SIG-M5 treated with dmso at 0.1 percent for 504 hours (cell line): ENCODE data around the gene BBLN.

Source experiments
- DNase-seq: peaks from one replicate; lab custom pipeline; 2025; ENCODE audit not compliant: unreplicated experiment; lab: John Stamatoyannopoulos, UW

BBLN gene

GRCh38 chr9:128188209-128188608 is 28.1 kb downstream of the BBLN start:
- DNase-seq: no peak

GRCh38 chr9:128190013-128190412 is 29.9 kb downstream of the BBLN start:
- no peak for DNase-seq

- no peak for DNase-seq
Observed at GRCh38 chr9:128190516-128191405, 30.7 kb downstream of the BBLN start.

GRCh38 chr9:128191406-128192046 is 31.5 kb downstream of the BBLN start, which contains the start of gene CIZ1:
CIZ1 (minus strand) TSS chr9:128191572; CDS start chr9:128190857, 715 bp downstream.
- DNase-seq: peak; percentile 46

- peak; percentile 61 for DNase-seq
Observed at GRCh38 chr9:128192601-128193371, 32.7 kb downstream of the BBLN start.

- no peak for DNase-seq
Observed at GRCh38 chr9:128193469-128194096, 33.5 kb downstream of the BBLN start.

- no peak for DNase-seq
Observed at GRCh38 chr9:128201441-128202369, 41.6 kb downstream of the BBLN start.

- no peak for DNase-seq
Observed at GRCh38 chr9:128202648-128203023, 42.6 kb downstream of the BBLN start.

GRCh38 chr9:128203024-128203706 is 43.1 kb downstream of the BBLN start, which contains the start of gene DNM1:
DNM1 (plus strand) TSS chr9:128203379; CDS start chr9:128203471, 92 bp downstream.
- peak; percentile 52 for DNase-seq

- DNase-seq: peak; percentile 49
Observed at GRCh38 chr9:128203707-128204551, 43.9 kb downstream of the BBLN start.

- no peak for DNase-seq
Observed at GRCh38 chr9:128204858-128205257, 44.8 kb downstream of the BBLN start.

- DNase-seq: no peak
Observed at GRCh38 chr9:128205296-128205944, 45.4 kb downstream of the BBLN start.

GRCh38 chr9:128206484-128206883 is 46.4 kb downstream of the BBLN start:
- no peak for DNase-seq

- peak; percentile 83 for DNase-seq
Observed at GRCh38 chr9:128206916-128207910, 47.1 kb downstream of the BBLN start.

- DNase-seq: no peak
Observed at GRCh38 chr9:128208386-128208785, 48.3 kb downstream of the BBLN start.

- DNase-seq: no peak
Observed at GRCh38 chr9:128208946-128209669, 49.0 kb downstream of the BBLN start.
